Cerebellar cortex (tissue), 1 donor: ENCODE measurements around the gene HOXD8.

ENCODE experiments used
- DNase-seq: peaks from one replicate; pipeline ENCODE4 v3.0.0-alpha.2; 2015; ENCODE audit warnings: low spot score

HOXD8 gene

GRCh38 chr2:176091329-176092258 is 37.9 kb upstream of the HOXD8 start:
- DNase-seq = no peak

GRCh38 chr2:176092270-176093144 is 37.0 kb upstream of the HOXD8 start, which contains the start of gene HOXD13:
HOXD13 (plus strand) TSS chr2:176092721; CDS start chr2:176092891, 170 bp downstream.
- no peak for DNase-seq

GRCh38 chr2:176093145-176093897 is 36.2 kb upstream of the HOXD8 start:
- no peak for DNase-seq

- no peak for DNase-seq
These were observed 35.6 kb upstream of the HOXD8 start for GRCh38 chr2:176093898-176094249.

GRCh38 chr2:176094349-176094748 is 35.2 kb upstream of the HOXD8 start:
- no peak for DNase-seq

GRCh38 chr2:176095421-176095820 is 34.1 kb upstream of the HOXD8 start:
- no peak for DNase-seq

- DNase-seq = no peak
These were observed 33.1 kb upstream of the HOXD8 start for GRCh38 chr2:176096243-176096985.

GRCh38 chr2:176096986-176097819 is 32.3 kb upstream of the HOXD8 start:
- DNase-seq = peak; percentile 52

- no peak for DNase-seq
These were observed 31.6 kb upstream of the HOXD8 start for GRCh38 chr2:176097820-176098365.

GRCh38 chr2:176098366-176099158 is 30.9 kb upstream of the HOXD8 start:
- no peak for DNase-seq

- no peak for DNase-seq
These were observed 30.3 kb upstream of the HOXD8 start for GRCh38 chr2:176099159-176099727.

- DNase-seq = no peak
These were observed 29.6 kb upstream of the HOXD8 start, which contains the start of gene HOXD12 for GRCh38 chr2:176099728-176100546. HOXD12 (plus strand) TSS chr2:176099795; CDS start chr2:176099802, 7 bp downstream.

GRCh38 chr2:176100547-176101140 is 28.9 kb upstream of the HOXD8 start:
- DNase-seq = no peak

- no peak for DNase-seq
These were observed 28.2 kb upstream of the HOXD8 start for GRCh38 chr2:176101216-176101830.

GRCh38 chr2:176101842-176102241 is 27.7 kb upstream of the HOXD8 start:
- DNase-seq = no peak

GRCh38 chr2:176102309-176102866 is 27.1 kb upstream of the HOXD8 start:
- DNase-seq = no peak

- DNase-seq = no peak
These were observed 26.3 kb upstream of the HOXD8 start for GRCh38 chr2:176103194-176103593.
